Rectal smooth muscle tissue (tissue), 1 donor: ENCODE measurements around the gene PLA2G2D.
A peak's percentile ranks its signal among the peaks of the same experiment; 100 is the strongest.

Source experiments
- H3K27ac ChIP-seq: one replicate; pipeline ENCODE4 v1.7.0; 2013; ENCODE audit warnings: low read depth, low read length, inconsistent platforms
- H3K27me3 ChIP-seq: one replicate; pipeline ENCODE4 v1.7.0; 2013; ENCODE audit warnings: low read length; ENCODE audit not compliant: control insufficient read depth, insufficient read depth
- H3K36me3 ChIP-seq: one replicate; pipeline ENCODE4 v1.7.0; 2013; ENCODE audit warnings: low read length; ENCODE audit not compliant: control insufficient read depth, insufficient read depth
- H3K4me1 ChIP-seq: one replicate; pipeline ENCODE4 v1.7.0; 2013; ENCODE audit warnings: low read length; ENCODE audit not compliant: control insufficient read depth, insufficient read depth
- H3K4me3 ChIP-seq: one replicate; pipeline ENCODE4 v1.7.0; 2013; ENCODE audit warnings: low read length
- H3K9ac ChIP-seq: one replicate; pipeline ENCODE4 v1.7.0; 2013; ENCODE audit warnings: low read length

The PLA2G2D gene

GRCh38 chr1:20119347-20119746, at the start of gene PLA2G2D:
PLA2G2D (minus strand) TSS chr1:20119536; CDS start chr1:20119498, 38 bp downstream.
- Histone ChIP-seq H3K27me3 (no peaks in the 10 kb centered on the region), H3K27ac (no peak within 1 kb of the TSS), H3K4me1 (peaks cover 4% of the 10 kb centered on the region), H3K9ac (no peak within 1 kb of the TSS), H3K36me3 (no peaks in the 10 kb centered on the region), H3K4me3 (no peak within 1 kb of the TSS)

GRCh38 chr1:20168564-20169491, 49.5 kb upstream of the PLA2G2D start:
- no peak overlapping the region for H3K27ac ChIP-seq
- H3K36me3 ChIP-seq = no peaks in the 10 kb centered on the region
- peaks cover 3% of the 10 kb centered on the region for H3K27me3 ChIP-seq
- H3K4me3 ChIP-seq = no peak overlapping the region
- H3K4me1 ChIP-seq = peaks cover 10% of the 10 kb centered on the region
- no peak overlapping the region for H3K9ac ChIP-seq

GRCh38 chr1:20167126-20167525, 47.8 kb upstream of the PLA2G2D start:
- no peak overlapping the region for H3K4me3 ChIP-seq
- H3K4me1 ChIP-seq = peaks cover 10% of the 10 kb centered on the region
- no peak overlapping the region for H3K9ac ChIP-seq
- H3K36me3 ChIP-seq = no peaks in the 10 kb centered on the region
- peak overlapping the region; percentile 73 for H3K27ac ChIP-seq
- H3K27me3 ChIP-seq = peaks cover 3% of the 10 kb centered on the region

GRCh38 chr1:20166051-20166450, 46.7 kb upstream of the PLA2G2D start:
- Histone ChIP-seq H3K9ac (no peak overlapping the region), H3K27me3 (peaks cover 3% of the 10 kb centered on the region), H3K36me3 (no peaks in the 10 kb centered on the region), H3K27ac (peak overlapping the region; percentile 73), H3K4me3 (peak overlapping the region; percentile 0), H3K4me1 (peaks cover 10% of the 10 kb centered on the region)

- H3K27ac ChIP-seq = peak overlapping the region; percentile 73
- no peaks in the 10 kb centered on the region for H3K36me3 ChIP-seq
- H3K27me3 ChIP-seq = peaks cover 3% of the 10 kb centered on the region
- peak overlapping the region; percentile 0 for H3K4me3 ChIP-seq
- H3K4me1 ChIP-seq = peaks cover 10% of the 10 kb centered on the region
- H3K9ac ChIP-seq = no peak overlapping the region
These were observed 46.2 kb upstream of the PLA2G2D start for GRCh38 chr1:20165522-20165951.

- H3K4me1 ChIP-seq = peaks cover 10% of the 10 kb centered on the region
- no peaks in the 10 kb centered on the region for H3K36me3 ChIP-seq
- H3K9ac ChIP-seq = no peak overlapping the region
- no peak overlapping the region for H3K4me3 ChIP-seq
- H3K27ac ChIP-seq = peak overlapping the region; percentile 73
- H3K27me3 ChIP-seq = peaks cover 3% of the 10 kb centered on the region
These were observed 45.4 kb upstream of the PLA2G2D start for GRCh38 chr1:20164694-20165202.

- H3K4me3 ChIP-seq = no peak overlapping the region
These were observed 40.7 kb upstream of the PLA2G2D start for GRCh38 chr1:20160034-20160433.

GRCh38 chr1:20158358-20159070, 39.2 kb upstream of the PLA2G2D start:
- no peaks in the 10 kb centered on the region for H3K27me3 ChIP-seq
- no peaks in the 10 kb centered on the region for H3K4me1 ChIP-seq
- no peak overlapping the region for H3K9ac ChIP-seq
- no peak overlapping the region for H3K4me3 ChIP-seq
- no peak overlapping the region for H3K27ac ChIP-seq
- no peaks in the 10 kb centered on the region for H3K36me3 ChIP-seq

More at GRCh38 chr1:20160034-20160433, 40.7 kb upstream of the PLA2G2D start:
- no peaks in the 10 kb centered on the region for H3K4me1 ChIP-seq
- H3K27me3 ChIP-seq = no peaks in the 10 kb centered on the region
- no peaks in the 10 kb centered on the region for H3K36me3 ChIP-seq
- H3K27ac ChIP-seq = no peak overlapping the region
- no peak overlapping the region for H3K9ac ChIP-seq

- H3K36me3 ChIP-seq = no peaks in the 10 kb centered on the region
- H3K9ac ChIP-seq = no peak overlapping the region
- H3K4me1 ChIP-seq = peaks cover 5% of the 10 kb centered on the region
- no peak overlapping the region for H3K27ac ChIP-seq
- H3K27me3 ChIP-seq = no peaks in the 10 kb centered on the region
- no peak overlapping the region for H3K4me3 ChIP-seq
These were observed 35.0 kb upstream of the PLA2G2D start for GRCh38 chr1:20154301-20154831.

- H3K27me3 ChIP-seq = no peaks in the 10 kb centered on the region
- no peak overlapping the region for H3K9ac ChIP-seq
- H3K4me3 ChIP-seq = no peak overlapping the region
- no peaks in the 10 kb centered on the region for H3K36me3 ChIP-seq
- no peak overlapping the region for H3K27ac ChIP-seq
- peaks cover 5% of the 10 kb centered on the region for H3K4me1 ChIP-seq
These were observed 33.7 kb upstream of the PLA2G2D start for GRCh38 chr1:20153000-20153418.

- peaks cover 5% of the 10 kb centered on the region for H3K4me1 ChIP-seq
- H3K4me3 ChIP-seq = no peak overlapping the region
- no peaks in the 10 kb centered on the region for H3K27me3 ChIP-seq
- H3K36me3 ChIP-seq = no peaks in the 10 kb centered on the region
- H3K9ac ChIP-seq = no peak overlapping the region
- H3K27ac ChIP-seq = no peak overlapping the region
These were observed 33.2 kb upstream of the PLA2G2D start for GRCh38 chr1:20152599-20152930.

- Histone ChIP-seq H3K27ac (no peak overlapping the region), H3K9ac (no peak overlapping the region)
These were observed 32.7 kb upstream of the PLA2G2D start for GRCh38 chr1:20151906-20152598.

More at GRCh38 chr1:20151906-20152598, 32.7 kb upstream of the PLA2G2D start:
- Histone ChIP-seq H3K4me3 (peak overlapping the region; percentile 79), H3K36me3 (no peaks in the 10 kb centered on the region), H3K4me1 (peaks cover 5% of the 10 kb centered on the region), H3K27me3 (no peaks in the 10 kb centered on the region)
